ENCODE measurements around the gene IRF2. TPM values are rescaled to one million over a fixed set of nuclear protein-coding genes. Genes with fewer than 3 reads are reported as not detected.

IRF2 gene
- total and polyA plus RNA-seq, 2 of the 8 experiments (the other 6 are each of a cell fraction or from before 2014, with no cell fraction given): 13.8 to 17.0 TPM

DNA sequence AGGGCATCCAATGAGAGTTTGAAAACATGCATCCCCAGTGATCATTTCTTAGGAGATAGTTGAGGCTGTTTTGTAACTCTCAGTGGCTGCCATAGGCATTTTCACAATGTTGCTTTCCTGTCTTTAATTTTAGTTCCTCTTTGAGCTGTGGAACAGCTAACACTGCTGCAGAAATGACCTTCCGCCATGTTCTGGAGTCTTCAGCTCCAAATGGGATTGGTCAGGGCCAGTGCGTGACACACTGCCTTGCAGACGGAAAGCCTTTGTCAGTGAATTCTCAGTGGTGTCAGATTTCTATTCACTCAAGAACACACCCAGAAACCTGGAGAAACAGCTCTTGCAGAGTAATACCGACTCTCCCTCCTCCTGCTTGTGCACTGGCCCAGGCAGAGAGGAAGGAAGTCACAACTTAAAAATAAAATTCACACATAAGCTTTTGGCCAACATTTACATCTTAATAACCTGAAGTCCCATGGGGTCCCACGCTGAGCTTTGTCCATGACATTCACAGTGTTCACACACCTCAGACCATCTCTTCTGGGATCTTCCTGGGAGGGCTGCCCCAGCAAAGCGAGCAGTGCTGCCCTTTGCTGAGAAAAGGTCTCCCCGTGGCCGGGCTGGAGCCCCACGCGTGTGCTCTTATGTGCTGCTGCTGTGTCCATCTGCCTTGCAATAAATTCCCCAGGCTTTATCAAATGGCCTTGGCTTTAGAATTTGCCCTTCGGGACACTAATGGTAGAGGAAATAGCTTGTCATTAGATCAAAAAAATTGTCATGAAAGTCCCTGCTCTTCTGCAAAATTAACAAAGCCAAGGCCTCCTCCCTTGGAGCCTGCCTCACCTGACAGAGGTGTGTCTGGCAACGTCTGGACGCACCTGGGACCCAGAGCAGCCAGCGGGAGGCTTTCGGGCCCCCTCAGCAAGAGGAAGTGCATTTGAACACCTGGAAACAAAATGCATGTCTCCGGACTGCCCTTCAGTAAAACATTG lies 126.8 kb downstream of the IRF2 start (continued):
- no peak for TF ChIP-seq EZH2 (IDR thresholded peaks at IDR 0.05; ENCODE audit: low read depth, low read length, severe bottlenecking)
- peak; percentile 88 for TF ChIP-seq YY1 (IDR thresholded peaks at IDR 0.05; ENCODE audit: low read depth, low read length)
- no peak for TF ChIP-seq BRCA1 (IDR thresholded peaks at IDR 0.05; ENCODE audit: low read depth, low read length)
